OCI-LY3 (cell line): ENCODE data around the gene NDRG2.
"Not testable (repeated sequence)": the region's sequence is repeated elsewhere in the genome, so short reads cannot be mapped to it uniquely, and the experiment has no call there.

Experiments
- H2AFZ ChIP-seq: fragments of 200-600, 300-600 bp; shearing (Covaris generic); 2 replicates; pipeline ENCODE4 v1.6.0; 2014; ENCODE audit warnings: antibody characterized with exemption, low read depth, low read length
- H3K27ac ChIP-seq: fragments of 200-600, 300-600 bp; sonication (generic); 2 replicates; pipeline ENCODE4 v1.5.1; 2014; ENCODE audit warnings: mild to moderate bottlenecking, low read length, moderate library complexity, mixed read lengths
- H3K27me3 ChIP-seq: fragments of 200-600, 300-600 bp; sonication (generic); 2 replicates; pipeline ENCODE4 v1.6.1; 2014; ENCODE audit warnings: low read depth, low read length, mixed read lengths
- H3K36me3 ChIP-seq: fragments of 200-600, 300-600 bp; sonication (generic); replicated peaks from 2 replicates; pipeline ENCODE3; 2014; ENCODE audit warnings: low read depth, low read length, mixed read lengths
- H3K4me1 ChIP-seq: fragments of 300-600, 200-600 bp; sonication (generic); 2 replicates; pipeline ENCODE4 v1.6.1; 2014; ENCODE audit warnings: low read length, mixed read lengths
- H3K4me2 ChIP-seq: fragments of 200-600, 300-600 bp; sonication (generic); 2 replicates; pipeline ENCODE4 v1.6.1; 2014; ENCODE audit warnings: low read length, mixed read lengths
- H3K4me3 ChIP-seq: fragments of 300-600, 200-600 bp; sonication (generic); 2 replicates; pipeline ENCODE4 v1.5.1; 2014; ENCODE audit warnings: antibody characterized with exemption, mild to moderate bottlenecking, low read length, moderate library complexity
- H3K79me2 ChIP-seq: fragments of 300-600, 200-600 bp; shearing (Covaris generic); 2 replicates; pipeline ENCODE4 v1.6.1; 2014; ENCODE audit warnings: mild to moderate bottlenecking, low read length, mixed read lengths
- H3K9ac ChIP-seq: fragments of 300-600, 200-600 bp; shearing (Covaris generic); 2 replicates; pipeline ENCODE4 v1.6.0; 2014; ENCODE audit warnings: mild to moderate bottlenecking, low read length, moderate library complexity
- H3K9me3 ChIP-seq: fragments of 200-600, 300-600 bp; shearing (Covaris generic); 2 replicates; pipeline ENCODE4 v1.6.1; 2014; ENCODE audit warnings: low read length, mixed read lengths; ENCODE audit not compliant: insufficient read depth
- H4K20me1 ChIP-seq: fragments of 200-600, 300-600 bp; sonication (generic); 2 replicates; pipeline ENCODE4 v1.6.1; 2016; ENCODE audit warnings: low read length, mixed read lengths; ENCODE audit not compliant: insufficient read depth
- EZH2phosphoT487 ChIP-seq: fragments of 200-600 bp; shearing (Covaris generic); IDR thresholded peaks from 2 replicates; pipeline ENCODE4 v1.6.1; 2018; ENCODE audit warnings: antibody characterized with exemption, mixed run types, low read depth
- TF ChIP-seq, protein P1 (sequence below): fragments of 200-600, 300-600 bp; sonication (generic); IDR thresholded peaks from 2 replicates; pipeline ENCODE4 v1.5.1; 2014; ENCODE audit warnings: antibody characterized with exemption, low read length, low read depth

The NDRG2 gene

DNA sequence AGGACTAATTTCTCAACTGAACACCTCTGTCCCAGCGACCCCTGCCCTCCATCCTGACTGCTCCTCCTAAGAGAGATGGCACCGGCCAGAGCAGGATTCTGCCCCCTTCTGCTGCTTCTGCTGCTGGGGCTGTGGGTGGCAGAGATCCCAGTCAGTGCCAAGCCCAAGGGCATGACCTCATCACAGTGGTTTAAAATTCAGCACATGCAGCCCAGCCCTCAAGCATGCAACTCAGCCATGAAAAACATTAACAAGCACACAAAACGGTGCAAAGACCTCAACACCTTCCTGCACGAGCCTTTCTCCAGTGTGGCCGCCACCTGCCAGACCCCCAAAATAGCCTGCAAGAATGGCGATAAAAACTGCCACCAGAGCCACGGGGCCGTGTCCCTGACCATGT is 18.1 kb upstream of the NDRG2 start:
- no peak overlapping the region for H2AFZ ChIP-seq
- H3K4me3 ChIP-seq = no peak overlapping the region
- TF ChIP-seq EZH2phosphoT487 = no peak
- TF ChIP-seq, protein P1, sequence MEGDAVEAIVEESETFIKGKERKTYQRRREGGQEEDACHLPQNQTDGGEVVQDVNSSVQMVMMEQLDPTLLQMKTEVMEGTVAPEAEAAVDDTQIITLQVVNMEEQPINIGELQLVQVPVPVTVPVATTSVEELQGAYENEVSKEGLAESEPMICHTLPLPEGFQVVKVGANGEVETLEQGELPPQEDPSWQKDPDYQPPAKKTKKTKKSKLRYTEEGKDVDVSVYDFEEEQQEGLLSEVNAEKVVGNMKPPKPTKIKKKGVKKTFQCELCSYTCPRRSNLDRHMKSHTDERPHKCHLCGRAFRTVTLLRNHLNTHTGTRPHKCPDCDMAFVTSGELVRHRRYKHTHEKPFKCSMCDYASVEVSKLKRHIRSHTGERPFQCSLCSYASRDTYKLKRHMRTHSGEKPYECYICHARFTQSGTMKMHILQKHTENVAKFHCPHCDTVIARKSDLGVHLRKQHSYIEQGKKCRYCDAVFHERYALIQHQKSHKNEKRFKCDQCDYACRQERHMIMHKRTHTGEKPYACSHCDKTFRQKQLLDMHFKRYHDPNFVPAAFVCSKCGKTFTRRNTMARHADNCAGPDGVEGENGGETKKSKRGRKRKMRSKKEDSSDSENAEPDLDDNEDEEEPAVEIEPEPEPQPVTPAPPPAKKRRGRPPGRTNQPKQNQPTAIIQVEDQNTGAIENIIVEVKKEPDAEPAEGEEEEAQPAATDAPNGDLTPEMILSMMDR = no peak
- H3K27me3 ChIP-seq = peaks cover 38% of the 10 kb centered on the region
- H3K79me2 ChIP-seq = no peaks in the 10 kb centered on the region
- H3K9ac ChIP-seq = no peak overlapping the region
- no peak overlapping the region for H3K4me2 ChIP-seq
- no peaks in the 10 kb centered on the region for H3K36me3 ChIP-seq
- H3K9me3 ChIP-seq = no peaks in the 10 kb centered on the region
- no peak overlapping the region for H3K27ac ChIP-seq
- H3K4me1 ChIP-seq = no peaks in the 10 kb centered on the region
- no peaks in the 10 kb centered on the region for H4K20me1 ChIP-seq

DNA sequence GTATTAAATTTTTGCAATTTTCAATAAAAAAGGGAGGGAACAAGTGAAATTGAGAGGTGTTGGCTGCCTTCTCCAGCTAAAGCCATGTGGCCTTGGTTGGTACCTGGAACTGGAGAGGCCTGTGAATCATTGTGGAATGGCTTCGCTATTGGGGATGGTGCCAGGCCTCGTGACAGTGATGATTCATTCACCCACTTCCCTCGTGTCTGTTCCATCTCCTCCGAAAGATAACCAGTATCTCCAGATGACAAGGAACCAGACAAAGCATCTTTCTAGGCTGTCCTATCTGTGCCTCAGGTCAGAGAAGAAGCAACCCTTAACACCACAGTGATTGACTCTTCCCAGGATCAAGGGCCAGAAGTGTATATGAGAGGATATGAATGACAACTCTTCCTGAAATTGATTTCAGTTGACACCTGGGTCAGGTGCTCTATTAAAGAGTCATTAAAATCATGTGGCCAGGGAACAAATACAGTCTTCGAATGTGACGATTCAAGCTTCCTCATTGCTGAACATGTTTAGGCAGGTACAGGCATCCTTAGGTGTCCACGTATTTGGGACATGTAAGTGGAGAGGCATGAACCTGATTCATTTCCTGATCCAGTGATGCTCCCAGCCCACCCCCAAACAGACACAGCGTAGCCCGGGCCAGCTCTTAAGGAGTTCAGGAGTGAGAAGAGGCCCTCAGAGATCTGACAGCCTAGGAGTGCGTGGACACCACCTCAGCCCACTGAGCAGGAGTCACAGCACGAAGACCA is 17.0 kb upstream of the NDRG2 start, which contains the start of gene RNASE7:
Gene RNASE7 (plus strand): TSS at position 687 of the 758 bp plus-strand sequence. CDS start 631 bp downstream, outside the sequence.
- Histone ChIP-seq H3K79me2 (no peaks in the 10 kb centered on the region), H3K4me1 (no peaks in the 10 kb centered on the region), H3K27ac (no peak within 1 kb of the TSS), H3K4me2 (no peak within 1 kb of the TSS), H3K36me3 (no peaks in the 10 kb centered on the region), H4K20me1 (no peaks in the 10 kb centered on the region), H3K9ac (no peak within 1 kb of the TSS), H3K9me3 (no peaks in the 10 kb centered on the region), H3K27me3 (peaks cover 37% of the 10 kb centered on the region), H3K4me3 (no peak within 1 kb of the TSS), H2AFZ (no peak within 1 kb of the TSS)
- TF ChIP-seq, protein P1 = no peak
- no peak for TF ChIP-seq EZH2phosphoT487

DNA sequence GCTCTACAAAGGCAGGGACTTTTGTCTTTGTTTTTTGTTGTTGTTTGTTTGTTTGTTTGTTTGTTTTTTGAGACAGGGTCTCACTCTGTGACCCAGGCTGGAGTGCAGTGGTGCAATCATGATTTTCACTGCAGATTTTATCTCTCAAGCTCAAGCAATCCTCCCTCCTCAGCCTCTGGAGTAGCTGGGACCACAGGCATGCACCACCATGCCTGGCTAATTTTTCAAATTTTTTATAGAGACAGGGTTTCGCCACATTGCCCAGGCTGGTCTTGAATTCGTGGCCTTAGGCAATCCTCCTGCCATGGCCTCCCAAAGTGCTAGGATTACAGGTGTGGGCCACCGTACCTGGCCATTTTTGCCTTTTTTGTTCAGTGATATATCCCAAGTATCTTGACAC is 16.1 kb upstream of the NDRG2 start:
- H3K79me2 ChIP-seq, H3K36me3 ChIP-seq, H3K4me1 ChIP-seq, H3K4me3 ChIP-seq, H3K4me2 ChIP-seq, H3K27ac ChIP-seq, H4K20me1 ChIP-seq, H3K9me3 ChIP-seq, H3K9ac ChIP-seq, H2AFZ ChIP-seq: not testable (repeated sequence)
- H3K27me3 ChIP-seq = peaks cover 37% of the 10 kb centered on the region

DNA sequence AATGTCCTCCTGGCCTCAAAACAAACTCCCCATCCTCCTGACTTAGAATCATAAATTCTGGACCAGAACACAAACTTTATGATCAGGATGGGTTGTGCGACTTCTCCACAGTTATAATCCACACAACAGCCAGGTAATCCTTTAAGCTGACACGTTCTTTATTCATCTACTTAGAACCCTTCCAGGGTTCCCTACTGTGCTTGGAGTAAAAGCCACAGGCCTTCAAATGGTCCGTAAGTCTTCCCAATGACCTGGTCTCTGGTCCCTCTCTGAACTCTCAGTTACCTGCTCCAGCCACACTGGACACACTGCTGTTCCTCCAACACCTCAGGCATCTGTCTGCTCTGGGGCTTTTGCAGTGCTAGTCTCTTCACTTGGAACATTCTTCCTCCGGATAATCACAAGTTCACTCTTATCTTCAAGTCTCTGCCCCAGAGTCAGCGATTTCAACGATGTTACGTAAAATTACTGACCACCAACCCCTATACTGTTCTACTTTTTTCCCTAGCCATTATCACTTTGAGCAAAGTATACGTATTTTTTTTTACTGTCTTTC is 15.6 kb upstream of the NDRG2 start:
- Histone ChIP-seq H4K20me1 (no peaks in the 10 kb centered on the region), H3K9me3 (no peaks in the 10 kb centered on the region), H3K27ac (no peak overlapping the region), H3K9ac (no peak overlapping the region), H3K27me3 (peaks cover 34% of the 10 kb centered on the region), H3K4me2 (no peak overlapping the region), H3K4me3 (no peak overlapping the region), H3K79me2 (no peaks in the 10 kb centered on the region), H3K4me1 (no peaks in the 10 kb centered on the region), H3K36me3 (no peaks in the 10 kb centered on the region), H2AFZ (no peak overlapping the region)
- TF ChIP-seq, protein P1 = no peak
- TF ChIP-seq EZH2phosphoT487 = no peak
